ENCODE measurements around the gene TSSK3.

TSSK3 gene

GRCh38 chr1:32390904-32391870, 28.8 kb downstream of the TSSK3 start:
- TF ChIP-seq TAF1 (IDR thresholded peaks at IDR 0.05; ENCODE audit: borderline replicate concordance, insufficient read depth, low read length) (no peak), SIN3A (IDR thresholded peaks at IDR 0.05; ENCODE audit: borderline replicate concordance, insufficient read depth, low read length) (no peak), POLR2AphosphoS5 (IDR thresholded peaks at IDR 0.05; ENCODE audit: low read depth, low read length) (no peak), REST (IDR thresholded peaks at IDR 0.05; ENCODE audit: insufficient read depth in 1 of 2, low read depth in 2 of 2, low read length in 2 of 2) (no peak), FOXP2 (optimal IDR thresholded peaks at IDR 0.05; ENCODE audit: borderline replicate concordance, extremely low read depth, extremely low read length, insufficient read depth) (no peak)

GRCh38 chr1:32392325-32392724, 30.0 kb downstream of the TSSK3 start:
- TF ChIP-seq SIN3A (IDR thresholded peaks at IDR 0.05; ENCODE audit: borderline replicate concordance, insufficient read depth, low read length) (no peak), TAF1 (IDR thresholded peaks at IDR 0.05; ENCODE audit: borderline replicate concordance, insufficient read depth, low read length) (no peak), POLR2AphosphoS5 (IDR thresholded peaks at IDR 0.05; ENCODE audit: low read depth, low read length) (no peak), REST (IDR thresholded peaks at IDR 0.05; ENCODE audit: insufficient read depth in 1 of 2, low read depth in 2 of 2, low read length in 2 of 2) (no peak), FOXP2 (optimal IDR thresholded peaks at IDR 0.05; ENCODE audit: borderline replicate concordance, extremely low read depth, extremely low read length, insufficient read depth) (no peak)

GRCh38 chr1:32393136-32393535, 30.8 kb downstream of the TSSK3 start:
- TF ChIP-seq REST (IDR thresholded peaks at IDR 0.05; ENCODE audit: insufficient read depth in 1 of 2, low read depth in 2 of 2, low read length in 2 of 2) (no peak), TAF1 (IDR thresholded peaks at IDR 0.05; ENCODE audit: borderline replicate concordance, insufficient read depth, low read length) (no peak), FOXP2 (optimal IDR thresholded peaks at IDR 0.05; ENCODE audit: borderline replicate concordance, extremely low read depth, extremely low read length, insufficient read depth) (no peak), SIN3A (IDR thresholded peaks at IDR 0.05; ENCODE audit: borderline replicate concordance, insufficient read depth, low read length) (no peak), POLR2AphosphoS5 (IDR thresholded peaks at IDR 0.05; ENCODE audit: low read depth, low read length) (no peak)

- no peak for TF ChIP-seq REST (IDR thresholded peaks at IDR 0.05; ENCODE audit: insufficient read depth in 1 of 2, low read depth in 2 of 2, low read length in 2 of 2)
- TF ChIP-seq SIN3A (IDR thresholded peaks at IDR 0.05; ENCODE audit: borderline replicate concordance, insufficient read depth, low read length), result no peak
- no peak for TF ChIP-seq TAF1 (IDR thresholded peaks at IDR 0.05; ENCODE audit: borderline replicate concordance, insufficient read depth, low read length)
- TF ChIP-seq FOXP2 (optimal IDR thresholded peaks at IDR 0.05; ENCODE audit: borderline replicate concordance, extremely low read depth, extremely low read length, insufficient read depth), result no peak
- TF ChIP-seq POLR2AphosphoS5 (IDR thresholded peaks at IDR 0.05; ENCODE audit: low read depth, low read length), result no peak
These were observed 31.4 kb downstream of the TSSK3 start for GRCh38 chr1:32393832-32394140.

All from PFSK-1 (cell line).